ENCODE measurements around the gene MLLT3.

The MLLT3 gene

GRCh38 chr9:20414150-20414549 is 208.1 kb downstream of the MLLT3 start:
- no peak for DNase-seq (ENCODE audit: low read depth)

GRCh38 chr9:20409321-20410092 is 212.8 kb downstream of the MLLT3 start:
- no peak for DNase-seq (ENCODE audit: low read depth)

GRCh38 chr9:20408513-20408912 is 213.8 kb downstream of the MLLT3 start:
- DNase-seq (ENCODE audit: low read depth) = no peak

GRCh38 chr9:20407013-20407412 is 215.3 kb downstream of the MLLT3 start:
- DNase-seq (ENCODE audit: low read depth) = no peak

- no peak for DNase-seq (ENCODE audit: low read depth)
Measured at GRCh38 chr9:20406344-20406743, 216.0 kb downstream of the MLLT3 start.

- DNase-seq (ENCODE audit: low read depth) = no peak
Measured at GRCh38 chr9:20405616-20406015, 216.7 kb downstream of the MLLT3 start.

- no peak for DNase-seq (ENCODE audit: low read depth)
Measured at GRCh38 chr9:20405078-20405477, 217.2 kb downstream of the MLLT3 start.

GRCh38 chr9:20404192-20404813 is 218.0 kb downstream of the MLLT3 start:
- no peak for DNase-seq (ENCODE audit: low read depth)

- no peak for DNase-seq (ENCODE audit: low read depth)
Measured at GRCh38 chr9:20403346-20403745, 219.0 kb downstream of the MLLT3 start.

- no peak for DNase-seq (ENCODE audit: low read depth)
Measured at GRCh38 chr9:20402273-20402875, 219.9 kb downstream of the MLLT3 start.

- DNase-seq (ENCODE audit: low read depth) = no peak
Measured at GRCh38 chr9:20398536-20399338, 223.6 kb downstream of the MLLT3 start.

GRCh38 chr9:20397348-20397747 is 225.0 kb downstream of the MLLT3 start:
- no peak for DNase-seq (ENCODE audit: low read depth)

GRCh38 chr9:20396509-20396908 is 225.8 kb downstream of the MLLT3 start:
- no peak for DNase-seq (ENCODE audit: low read depth)

GRCh38 chr9:20395651-20396050 is 226.6 kb downstream of the MLLT3 start:
- no peak for DNase-seq (ENCODE audit: low read depth)

GRCh38 chr9:20394969-20395368 is 227.3 kb downstream of the MLLT3 start:
- DNase-seq (ENCODE audit: low read depth) = no peak

GRCh38 chr9:20391208-20391607 is 231.1 kb downstream of the MLLT3 start:
- no peak for DNase-seq (ENCODE audit: low read depth)

- no peak for DNase-seq (ENCODE audit: low read depth)
Measured at GRCh38 chr9:20390400-20390799, 231.9 kb downstream of the MLLT3 start.

- DNase-seq (ENCODE audit: low read depth) = no peak
Measured at GRCh38 chr9:20387062-20387461, 235.2 kb downstream of the MLLT3 start.

- DNase-seq (ENCODE audit: low read depth) = no peak
Measured at GRCh38 chr9:20384642-20385041, 237.7 kb downstream of the MLLT3 start.

GRCh38 chr9:20382460-20383071 is 239.7 kb downstream of the MLLT3 start:
- no peak for DNase-seq (ENCODE audit: low read depth)

- DNase-seq (ENCODE audit: low read depth) = no peak
Measured at GRCh38 chr9:20380546-20380945, 241.8 kb downstream of the MLLT3 start.

- no peak for DNase-seq (ENCODE audit: low read depth)
Measured at GRCh38 chr9:20379804-20380225, 242.5 kb downstream of the MLLT3 start.

Measured in activated T-helper 9 cell treated with anti-CD3 and anti-CD28 coated beads, Interleukin-2, amount 50 U/mL, for 16 hours (primary cell).